Measurements from ENCODE around the gene HUS1.

- no peak for TF ChIP-seq POLR2A (IDR thresholded peaks at IDR 0.05)
- no peak for TF ChIP-seq CTCF (IDR thresholded peaks at IDR 0.05)
Observed at GRCh38 chr7:47915616-47915976, 63.8 kb downstream of the HUS1 start.
